VCaP (cell line): ENCODE results near the gene MRPL9.
A peak's percentile ranks its signal among the peaks of the same experiment; 100 is the strongest.
"Not testable (repeated sequence)": the region's sequence is repeated elsewhere in the genome, so short reads cannot be mapped to it uniquely, and the experiment has no call there.

ENCODE experiments used
- H3K27ac ChIP-seq: fragments of 450-650 bp; 2 replicates; pipeline ENCODE4 v1.5.1; 2017
- CTCF ChIP-seq: fragments of 450-650 bp; conservative IDR thresholded peaks from 2 replicates; pipeline ENCODE4 v1.5.1; 2017; ENCODE audit warnings: mild to moderate bottlenecking, moderate library complexity

The MRPL9 gene

DNA sequence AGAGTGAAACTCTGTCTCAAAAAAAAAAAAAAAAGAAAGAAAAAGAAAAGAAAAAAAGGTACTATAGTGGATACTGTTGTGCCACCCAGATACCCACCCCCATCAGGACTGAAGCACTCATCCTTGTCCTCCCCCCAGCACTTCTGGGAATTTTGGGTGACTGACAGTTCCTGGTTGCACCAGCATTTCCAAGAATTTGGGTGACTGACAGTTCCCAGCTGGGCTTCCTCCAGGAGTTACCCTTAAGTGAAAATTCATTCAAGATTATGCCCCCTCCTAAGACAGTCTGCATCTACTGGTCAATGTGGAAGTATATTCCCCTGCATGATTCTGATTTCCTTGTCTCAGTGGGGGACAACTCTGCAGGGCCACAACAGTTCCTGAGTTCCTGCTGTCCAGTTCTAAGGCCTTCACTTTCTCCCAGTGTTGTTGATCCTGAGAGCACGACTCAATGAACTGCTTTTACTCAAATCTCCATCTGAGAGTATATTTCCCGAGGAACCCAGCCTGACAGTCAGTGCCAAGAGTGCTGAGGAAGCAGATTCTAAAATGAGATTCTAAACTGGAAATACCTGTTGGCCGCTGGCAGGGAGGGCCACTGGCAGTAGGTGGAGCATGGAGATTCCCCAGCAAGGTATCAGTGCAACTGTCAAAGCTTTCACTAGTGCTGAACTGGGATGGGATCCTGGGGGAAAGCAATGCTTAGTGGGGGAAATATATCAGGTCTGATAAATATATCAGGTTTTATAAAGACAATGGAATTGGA, 23.5 kb downstream of the MRPL9 start:
- peak overlapping the region; percentile 98 for H3K27ac ChIP-seq
- TF ChIP-seq CTCF, result 0 out of 2 replicates have a peak, but pooled peaks have one; percentile 12

- H3K27ac ChIP-seq, result no peak overlapping the region
- TF ChIP-seq CTCF, result no peak
These were observed 25.8 kb downstream of the MRPL9 start for GRCh38 chr1:151737479-151737878.

DNA sequence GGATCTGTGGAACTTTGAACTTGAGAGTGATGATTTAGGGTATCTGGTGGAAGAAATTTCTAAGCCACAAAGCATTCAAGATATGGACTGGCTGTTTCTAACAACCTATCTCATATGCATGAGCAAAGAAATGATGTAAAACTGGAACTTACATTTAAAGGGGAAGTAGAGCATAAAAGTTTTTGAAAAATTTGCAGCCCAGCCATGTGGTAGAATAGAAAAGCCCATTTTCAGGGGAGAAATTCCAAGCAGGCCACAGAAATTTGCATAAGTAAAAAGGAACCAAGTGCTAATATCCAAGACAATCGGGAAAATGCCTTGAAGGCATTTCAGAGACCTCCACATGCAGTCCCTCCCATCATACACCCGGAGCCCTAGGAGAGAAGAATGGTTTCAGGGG, 26.3 kb downstream of the MRPL9 start:
- TF ChIP-seq CTCF, result no peak
- H3K27ac ChIP-seq, result no peak overlapping the region

DNA sequence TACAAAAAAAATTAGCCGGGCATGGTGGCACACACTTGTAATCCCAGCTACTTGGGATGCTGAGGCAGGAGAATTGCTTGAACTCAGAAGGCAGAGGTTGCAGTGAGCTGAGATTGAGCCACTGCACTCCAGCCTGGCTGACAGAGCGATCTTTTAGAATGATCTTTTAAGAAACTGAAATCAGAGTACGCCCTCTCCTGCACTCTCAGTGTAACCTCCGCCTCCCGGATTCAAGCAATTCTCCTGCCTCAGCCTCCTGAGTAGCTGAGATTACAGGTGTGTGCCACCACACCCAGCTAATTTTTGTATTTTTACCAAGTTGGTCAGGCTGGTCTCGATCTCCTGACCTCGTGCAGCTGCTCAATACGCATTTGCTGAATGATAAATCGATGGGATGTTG, 29.3 kb downstream of the MRPL9 start:
- not testable (repeated sequence) for H3K27ac ChIP-seq

DNA sequence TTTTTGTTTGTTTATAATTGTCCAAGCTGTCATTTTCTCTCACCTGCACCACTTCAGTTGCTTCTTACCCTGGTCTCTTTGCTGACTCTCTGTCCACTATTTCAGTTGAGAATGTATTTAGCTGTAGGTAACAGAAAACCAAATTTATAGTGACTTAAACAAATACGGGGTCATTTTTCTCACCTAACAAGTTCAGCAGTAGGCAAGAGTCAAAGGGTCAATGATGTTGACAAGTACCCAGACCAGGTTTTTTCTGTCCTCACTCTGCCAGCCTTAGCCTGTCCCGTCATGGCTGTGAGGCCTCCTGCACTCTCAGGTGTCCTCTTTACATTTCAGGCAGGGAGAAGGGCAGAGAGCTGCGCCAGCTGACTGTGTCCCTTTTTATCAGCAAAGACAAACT, 30.2 kb downstream of the MRPL9 start:
- no peak for TF ChIP-seq CTCF
- peak overlapping the region; percentile 49 for H3K27ac ChIP-seq

DNA sequence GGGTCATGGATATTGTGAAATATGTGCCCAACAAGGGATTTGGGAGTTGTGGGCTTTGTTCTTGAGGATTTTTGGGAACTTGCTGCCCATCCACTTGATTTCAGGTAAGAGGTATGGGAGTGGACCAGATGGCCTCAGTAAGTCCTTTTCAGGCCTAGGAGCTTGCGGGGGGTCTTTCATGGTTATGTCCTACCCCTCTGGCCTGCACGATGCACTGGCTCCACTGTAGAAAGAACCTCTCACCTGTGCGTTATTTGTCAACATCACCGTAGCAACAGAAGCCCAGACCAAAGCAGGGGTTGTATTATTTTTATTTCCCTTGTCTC, 33.4 kb downstream of the MRPL9 start:
- H3K27ac ChIP-seq, result no peak overlapping the region
- TF ChIP-seq CTCF, result no peak

DNA sequence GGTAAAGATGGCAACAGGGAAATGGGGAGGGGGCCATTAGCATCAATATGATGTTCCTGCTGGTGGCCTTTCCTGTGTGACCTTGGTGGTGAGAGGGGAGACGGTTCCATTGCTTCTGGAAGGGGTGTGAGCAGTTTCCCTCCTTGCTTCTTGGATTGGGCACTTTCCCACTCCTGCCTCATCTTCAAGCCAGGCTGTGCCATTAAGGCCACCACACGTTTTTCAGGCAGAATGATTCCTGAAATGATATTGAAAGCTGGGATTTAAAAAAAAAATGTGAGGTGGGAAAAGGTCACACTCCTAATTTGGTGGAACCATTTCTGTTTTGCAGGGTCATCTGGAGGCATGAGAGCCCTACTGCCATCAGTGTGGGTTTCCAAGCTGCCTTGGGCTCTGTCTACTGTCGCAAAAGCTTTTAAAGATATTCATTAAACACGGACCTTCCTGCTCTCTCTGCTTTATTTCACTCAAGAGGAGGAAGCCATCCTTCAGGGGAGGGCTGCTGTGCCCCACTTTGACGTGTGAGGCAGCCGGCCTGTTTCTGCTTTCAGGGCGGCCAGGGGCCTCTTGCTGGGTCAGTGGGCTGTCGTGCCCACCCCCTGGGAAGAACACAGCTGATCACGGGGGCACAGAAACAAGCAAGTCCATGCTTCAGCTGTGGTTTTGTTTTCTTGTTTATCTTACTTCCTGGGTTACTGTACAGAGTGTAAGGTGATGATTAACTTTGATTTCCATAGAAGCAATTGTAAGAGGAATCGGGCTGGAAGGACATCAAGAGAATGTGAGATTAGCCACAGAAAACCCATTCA, 33.9 kb downstream of the MRPL9 start:
- H3K27ac ChIP-seq, result no peak overlapping the region
- TF ChIP-seq CTCF, result no peak
